Measurements from ENCODE around the gene TLL2.

The TLL2 gene

DNA sequence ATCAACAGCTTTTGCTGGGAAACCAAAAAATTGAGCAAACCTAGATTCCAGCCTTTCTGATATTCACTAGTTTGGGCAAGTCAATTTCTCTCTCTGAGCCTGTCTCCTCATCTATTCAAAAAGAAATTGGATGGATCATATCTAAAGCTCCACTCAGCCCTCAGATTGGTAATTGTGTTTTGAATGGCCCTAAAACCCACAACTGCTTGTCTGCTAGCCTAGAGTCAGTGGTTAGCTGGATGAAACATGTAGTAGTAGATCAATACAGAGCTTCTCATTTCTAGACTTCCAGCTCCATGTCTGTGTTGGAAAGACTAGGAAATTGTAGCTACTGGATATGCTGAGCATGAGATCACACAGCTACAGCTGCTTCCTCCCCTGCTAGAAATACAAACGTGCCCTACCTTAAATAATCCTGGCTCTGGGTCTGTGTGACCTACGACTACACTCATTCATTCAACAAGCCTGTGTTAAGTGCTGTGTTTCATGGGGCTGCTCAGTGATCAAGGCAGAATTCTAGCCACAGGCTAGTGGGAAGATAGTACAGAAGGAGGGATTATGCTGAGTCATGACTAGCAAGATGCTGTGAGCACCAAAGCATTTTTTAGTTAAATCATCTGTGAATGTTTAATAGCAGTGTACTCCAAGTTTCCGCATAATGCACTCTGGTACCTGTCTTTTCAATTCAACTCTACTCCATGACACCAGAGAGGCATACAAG is 193.8 kb downstream of the TLL2 start:
- DNase-seq (ENCODE audit: low spot score): no peak

DNA sequence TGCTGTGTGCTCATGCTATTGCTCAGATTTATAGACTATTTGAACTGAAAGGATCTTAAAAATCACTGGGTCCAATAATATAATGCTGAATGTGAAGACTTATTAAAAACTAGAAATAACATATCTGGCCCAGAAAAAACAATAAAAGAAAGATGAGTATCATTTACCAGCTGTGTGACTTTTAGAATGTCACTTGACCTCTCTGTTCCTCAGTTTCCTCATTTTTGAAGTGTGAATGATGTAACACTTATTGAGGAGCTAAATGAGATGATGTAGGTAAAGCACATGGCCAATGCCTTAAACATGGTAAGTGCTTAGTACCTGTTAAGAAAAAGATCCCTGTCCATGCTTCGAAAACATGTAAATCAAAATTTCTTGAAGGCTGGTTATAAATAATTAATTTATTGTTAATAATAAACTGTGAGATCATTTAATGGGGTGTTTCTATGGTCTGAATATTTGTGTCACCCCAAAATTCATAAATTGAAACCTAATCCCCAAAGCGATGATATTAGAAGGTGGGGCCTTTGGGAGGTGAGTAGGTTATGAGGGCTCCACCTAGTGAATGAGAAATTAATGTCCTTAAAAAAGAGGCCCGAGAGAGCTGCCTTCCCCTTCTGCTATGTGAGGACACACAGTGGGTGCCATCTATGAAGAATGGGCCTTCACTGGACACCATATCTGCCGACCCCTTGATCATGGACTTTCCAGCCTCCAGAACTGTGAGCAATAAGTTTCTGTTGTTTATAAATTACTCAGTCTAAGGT is 196.5 kb downstream of the TLL2 start:
- DNase-seq (ENCODE audit: low spot score): no peak

Data from AG08396 (cell line).